Activated naive CD4-positive, alpha-beta T cell treated with anti-CD3 and anti-CD28 coated beads, Interleukin-2, amount 50 U/mL, for 16 hours (primary cell): ENCODE measurements around the gene RPS6KA1.

Experiments
- DNase-seq: peaks from one replicate; pipeline ENCODE4 v3.0.0-alpha.2; 2020

Gene RPS6KA1

GRCh38 chr1:26533951-26534509 lies 4.5 kb downstream of the RPS6KA1 start:
- no peak for DNase-seq

DNA sequence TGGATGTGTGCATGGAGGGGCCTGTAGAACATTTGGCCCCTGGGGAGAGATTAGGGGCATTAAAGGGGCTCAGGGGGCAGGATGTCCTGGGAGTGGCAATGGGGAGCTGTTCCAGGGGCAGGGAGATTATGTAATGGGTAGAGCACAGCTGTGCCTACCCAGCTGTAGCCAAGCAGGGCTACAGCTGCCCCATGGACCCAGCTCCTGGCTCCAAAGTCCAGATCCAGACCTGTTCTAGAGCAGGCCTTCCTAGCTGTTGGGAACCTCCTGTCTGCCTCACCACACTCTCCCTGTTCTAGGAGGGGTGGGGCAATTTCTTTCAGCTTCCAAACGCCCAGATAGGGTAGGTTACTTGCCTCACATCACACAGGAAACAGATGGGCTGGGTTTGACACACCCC lies 5.6 kb downstream of the RPS6KA1 start:
- no peak for DNase-seq

- DNase-seq = no peak
Measured at GRCh38 chr1:26536081-26536480, 6.5 kb downstream of the RPS6KA1 start.

- DNase-seq = no peak
Measured at GRCh38 chr1:26536521-26536920, 7.0 kb downstream of the RPS6KA1 start.

GRCh38 chr1:26537951-26538352 lies 8.4 kb downstream of the RPS6KA1 start:
- no peak for DNase-seq

GRCh38 chr1:26538480-26539412 lies 9.2 kb downstream of the RPS6KA1 start:
- peak; percentile 32 for DNase-seq

DNA sequence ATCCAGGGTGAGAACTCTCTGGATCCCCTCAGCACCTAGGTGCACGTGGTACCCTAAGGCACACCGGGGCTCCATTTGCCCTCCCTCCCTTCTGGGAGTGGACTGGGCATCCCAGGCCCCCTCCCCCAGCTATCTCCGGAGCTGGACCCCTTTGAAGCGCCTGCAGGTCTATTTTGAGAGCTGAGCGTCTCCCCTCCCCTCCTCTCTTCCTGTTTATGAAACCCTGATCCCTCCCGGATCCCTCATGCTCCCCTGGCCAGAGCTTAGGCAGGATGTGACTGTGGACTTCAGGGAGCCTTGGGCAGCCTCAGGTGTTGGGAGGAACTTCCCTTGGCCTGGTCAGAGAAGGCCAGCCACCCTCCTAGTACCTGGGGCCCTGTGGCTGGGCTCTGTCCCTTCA lies 10.2 kb downstream of the RPS6KA1 start:
- DNase-seq = no peak

DNA sequence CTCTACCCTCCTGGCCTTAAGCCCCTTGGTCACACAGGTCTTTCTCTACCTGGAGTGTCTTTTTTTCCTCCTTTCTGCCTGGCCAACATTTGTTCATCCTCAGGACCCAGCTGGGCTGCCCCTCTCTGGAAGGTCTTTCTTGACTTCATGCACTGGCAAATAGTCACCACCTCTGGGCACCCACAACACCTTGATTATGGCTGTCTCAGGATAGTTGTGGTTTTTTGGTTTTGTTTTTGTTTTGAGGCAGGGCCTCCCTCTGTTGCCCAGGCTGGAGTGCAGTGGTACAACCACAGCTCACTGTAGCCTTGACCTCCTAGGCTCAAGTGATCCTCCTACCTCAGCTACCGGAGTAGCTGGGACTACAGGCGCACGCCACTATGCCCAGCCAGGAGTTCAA lies 10.8 kb downstream of the RPS6KA1 start:
- no peak for DNase-seq

GRCh38 chr1:26541431-26541815 lies 11.9 kb downstream of the RPS6KA1 start:
- no peak for DNase-seq

GRCh38 chr1:26541816-26542711 lies 12.5 kb downstream of the RPS6KA1 start:
- peak; percentile 57 for DNase-seq

GRCh38 chr1:26542771-26543451 lies 13.3 kb downstream of the RPS6KA1 start:
- DNase-seq = no peak

DNA sequence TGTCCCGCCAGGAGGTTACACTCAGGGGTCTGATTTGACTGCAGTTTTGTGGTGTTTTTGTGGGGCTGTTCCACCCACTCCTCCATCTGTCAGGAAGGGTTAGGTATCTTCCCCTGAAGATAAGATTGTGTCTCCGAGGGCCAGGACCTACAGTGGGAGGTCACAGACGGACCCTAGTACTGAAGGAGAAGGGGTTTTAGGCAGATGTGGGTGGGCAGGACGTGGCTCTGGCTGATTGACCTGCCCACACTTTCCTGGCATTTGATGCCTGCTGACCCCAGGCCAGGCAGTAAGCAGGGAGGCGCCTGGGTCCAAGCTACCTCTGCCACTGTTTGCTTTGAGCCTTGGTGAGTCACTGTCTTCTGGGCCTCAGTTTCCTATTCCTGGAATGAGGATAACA lies 13.9 kb downstream of the RPS6KA1 start:
- no peak for DNase-seq

- DNase-seq = no peak
Measured at GRCh38 chr1:26544126-26544525, 14.6 kb downstream of the RPS6KA1 start.

DNA sequence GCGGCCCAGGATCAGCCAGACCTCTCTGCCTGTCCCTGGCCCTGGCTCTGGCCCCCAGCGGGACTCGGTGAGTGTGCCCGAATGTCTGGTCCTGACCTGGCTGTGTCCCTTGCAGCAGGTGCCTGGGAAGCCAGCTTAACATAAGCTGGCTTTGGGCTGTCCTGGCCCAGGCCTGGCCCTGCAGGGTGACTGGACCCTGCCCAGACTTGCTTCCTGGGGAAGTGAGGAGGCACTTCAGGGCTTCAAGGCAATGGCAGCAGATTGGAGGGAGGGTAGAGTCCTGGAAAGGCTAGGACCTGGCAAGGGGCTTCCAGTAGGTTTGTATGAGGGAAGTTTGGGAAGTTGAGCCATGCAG lies 16.4 kb downstream of the RPS6KA1 start:
- DNase-seq = no peak

DNA sequence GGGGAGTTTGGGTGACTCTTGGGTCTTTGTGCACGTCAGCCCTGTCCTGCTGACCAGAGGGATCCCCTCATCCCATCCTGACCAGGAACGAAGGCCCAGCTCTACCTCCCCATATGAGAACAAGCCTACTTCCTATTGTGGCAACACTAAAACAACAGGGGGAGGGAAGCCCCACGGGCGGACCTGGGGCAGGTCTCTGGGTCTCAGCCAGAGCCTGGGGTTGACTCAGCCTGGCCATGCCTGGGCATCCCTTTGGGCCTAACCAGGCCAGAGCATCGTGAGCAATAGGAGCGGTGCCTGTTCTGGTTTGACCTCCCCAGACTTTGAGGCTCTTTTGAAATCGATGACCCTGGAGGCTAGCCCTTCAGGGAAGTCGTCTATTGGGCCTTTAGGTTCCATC lies 16.8 kb downstream of the RPS6KA1 start:
- no peak for DNase-seq

DNA sequence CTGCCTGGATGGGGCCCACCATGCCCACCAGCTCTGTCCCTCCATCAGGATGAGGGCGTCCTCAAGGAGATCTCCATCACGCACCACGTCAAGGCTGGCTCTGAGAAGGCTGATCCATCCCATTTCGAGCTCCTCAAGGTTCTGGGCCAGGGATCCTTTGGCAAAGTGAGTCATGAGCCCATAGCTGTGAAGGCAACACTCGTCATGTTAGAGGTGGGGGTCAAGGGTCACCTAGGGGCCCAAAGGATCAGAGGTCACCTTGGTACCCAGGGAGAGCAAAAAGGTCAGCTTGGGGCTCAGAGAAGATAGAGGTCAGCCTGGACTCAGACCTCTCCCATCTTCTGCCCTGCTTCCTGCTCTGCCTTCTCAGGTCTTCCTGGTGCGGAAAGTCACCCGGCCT lies 17.3 kb downstream of the RPS6KA1 start:
- no peak for DNase-seq

DNA sequence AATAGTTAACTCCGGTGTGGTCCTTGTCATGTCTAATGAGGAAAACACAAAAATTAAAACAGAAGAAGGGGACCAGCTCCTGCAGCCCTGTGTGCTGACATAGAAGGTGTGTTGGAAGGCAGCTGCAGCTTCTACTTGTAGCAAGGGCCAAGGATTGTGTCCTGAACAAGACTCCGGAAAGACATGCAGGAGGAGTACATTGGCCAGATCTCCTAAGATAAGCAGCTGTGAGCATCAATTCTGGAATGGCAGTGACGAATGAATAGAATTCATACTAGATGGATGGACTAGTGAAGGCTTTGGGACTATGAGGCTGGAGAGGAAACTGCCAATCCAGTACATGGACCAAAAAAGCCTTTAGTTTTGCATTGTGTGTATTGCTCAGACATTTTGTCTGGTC lies 19.3 kb downstream of the RPS6KA1 start:
- DNase-seq = no peak

DNA sequence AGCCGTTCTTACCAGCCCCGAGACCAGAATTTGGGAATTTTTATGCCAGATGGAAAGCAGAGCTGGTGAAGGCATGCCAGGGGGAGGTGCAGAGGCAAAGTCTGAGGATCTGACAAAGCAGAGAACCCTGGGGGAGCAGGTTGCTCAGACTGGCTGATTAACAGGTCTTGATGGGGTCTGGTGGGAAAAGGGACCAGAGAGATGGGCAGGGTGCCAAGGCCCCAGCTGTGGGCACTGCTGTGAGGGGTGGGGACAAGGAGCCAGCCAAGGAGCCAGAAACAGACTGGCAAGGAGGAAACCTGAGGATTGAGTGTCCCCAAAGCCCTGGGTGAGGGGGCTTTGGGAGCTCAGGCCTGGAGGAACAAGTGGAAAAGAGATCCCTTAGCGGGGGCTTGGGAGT lies 21.4 kb downstream of the RPS6KA1 start:
- no peak for DNase-seq

DNA sequence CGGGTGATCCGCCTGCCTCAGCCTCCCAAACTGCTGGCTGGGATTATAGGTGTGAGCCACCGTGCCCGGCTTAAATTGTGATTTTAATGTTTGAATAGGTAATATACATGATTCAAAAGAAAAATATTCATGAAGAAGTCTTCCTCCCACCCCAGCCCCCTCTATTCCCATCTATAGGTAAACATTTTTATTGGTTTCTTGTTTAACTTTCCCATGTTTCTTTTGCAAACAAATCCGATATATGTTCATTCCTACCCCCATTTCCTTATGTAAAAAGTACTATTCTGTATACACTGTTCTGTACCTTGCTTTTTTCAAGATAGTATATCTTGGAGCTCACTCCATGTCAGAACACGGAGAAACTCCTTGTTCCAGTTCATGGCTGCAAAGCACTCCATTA lies 23.2 kb downstream of the RPS6KA1 start:
- DNase-seq = no peak

DNA sequence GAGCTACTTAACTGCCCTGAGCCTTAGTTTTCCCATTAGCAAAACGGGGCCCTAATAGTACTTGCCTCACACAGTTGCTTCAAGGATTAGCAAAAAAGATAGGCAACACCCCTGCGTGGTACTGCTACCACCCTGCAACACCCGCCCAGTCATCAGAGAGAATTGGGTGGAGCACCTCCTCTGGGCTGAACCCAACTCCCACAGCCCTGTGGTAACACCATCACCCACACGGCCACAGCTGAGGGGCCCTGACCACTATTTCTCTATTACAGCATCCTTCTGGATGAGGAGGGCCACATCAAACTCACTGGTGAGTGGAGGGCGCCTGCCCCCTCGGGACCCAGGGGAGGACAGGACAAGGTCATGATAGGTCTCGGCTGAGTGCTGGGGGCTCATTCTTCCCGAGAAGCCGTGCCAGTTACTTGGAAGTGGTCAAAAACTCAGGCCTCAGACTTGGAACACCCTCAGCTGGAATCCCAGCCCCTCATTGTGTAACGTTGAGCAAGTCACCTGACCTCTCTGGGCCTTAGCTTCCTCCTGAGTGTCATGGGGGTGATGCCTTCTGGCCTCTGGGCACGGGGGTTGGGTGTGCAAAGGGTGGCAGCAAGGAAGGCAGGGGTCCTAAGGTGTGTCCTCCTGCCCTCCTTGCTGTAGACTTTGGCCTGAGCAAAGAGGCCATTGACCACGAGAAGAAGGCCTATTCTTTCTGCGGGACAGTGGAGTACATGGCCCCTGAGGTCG lies 24.6 kb downstream of the RPS6KA1 start:
- no peak for DNase-seq

DNA sequence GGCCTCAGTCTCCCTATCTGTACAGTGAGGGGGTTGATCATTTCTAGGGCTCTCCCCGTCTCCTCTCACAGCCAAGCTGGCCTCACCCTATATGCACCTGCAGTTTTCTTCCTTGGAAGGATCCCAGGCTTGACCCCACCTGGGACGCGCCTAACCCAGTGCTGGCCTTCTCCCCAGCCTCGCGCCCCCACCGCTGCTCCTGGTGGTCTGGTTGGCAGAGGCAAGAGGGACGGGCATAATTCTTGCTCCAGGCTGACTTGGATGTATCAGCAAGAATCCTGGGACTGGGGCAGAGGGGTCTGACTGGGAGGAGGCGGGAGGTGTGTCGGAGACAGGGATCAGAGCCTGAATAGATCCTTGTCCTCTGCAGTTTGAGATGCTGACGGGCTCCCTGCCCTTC lies 25.2 kb downstream of the RPS6KA1 start:
- no peak for DNase-seq

DNA sequence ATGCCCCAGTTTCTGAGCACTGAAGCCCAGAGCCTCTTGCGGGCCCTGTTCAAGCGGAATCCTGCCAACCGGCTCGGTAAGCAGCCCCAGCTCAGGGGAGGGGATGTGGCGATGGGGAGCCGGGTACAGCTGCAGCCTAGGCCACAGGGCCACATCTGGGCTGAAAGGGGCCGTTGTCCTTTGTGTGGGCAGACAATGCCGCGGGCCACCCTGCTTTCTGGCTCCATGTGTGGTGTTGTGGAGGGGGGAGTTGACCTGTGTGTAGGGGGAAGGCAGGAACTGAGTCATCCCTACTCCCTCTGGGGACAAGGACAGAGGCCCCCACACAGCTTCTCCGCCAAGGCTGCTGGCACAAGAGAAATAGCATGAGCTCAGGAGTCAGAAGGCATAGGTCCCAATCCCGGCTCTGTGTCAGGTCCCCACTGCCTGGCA lies 26.0 kb downstream of the RPS6KA1 start:
- DNase-seq = no peak
